IgD-negative memory B cell (primary cell): Measurements from ENCODE around the gene PVR. TPM values are rescaled to one million over a fixed set of nuclear protein-coding genes. Genes with fewer than 3 reads are reported as not detected.
"Not testable (repeated sequence)": the region's sequence is repeated elsewhere in the genome, so short reads cannot be mapped to it uniquely, and the experiment has no call there.

Experiments
- H3K27ac Mint-ChIP-seq, 3 donors: one replicate each; pipeline ENCODE4 v1.8.0; 2020 to 2022; ENCODE audit warnings: mild to moderate bottlenecking in 3 of 3, mixed read lengths in 3 of 3, moderate library complexity in 1 of 3
- H3K27me3 Mint-ChIP-seq: one replicate; pipeline ENCODE4 v1.8.0; 2021; ENCODE audit warnings: mixed read lengths
- H3K36me3 Mint-ChIP-seq: one replicate; pipeline ENCODE4 v1.8.0; 2020; ENCODE audit warnings: mild to moderate bottlenecking, mixed read lengths
- H3K4me1 Mint-ChIP-seq, 3 donors: one replicate each; pipeline ENCODE4 v1.8.0; 2020 to 2022; ENCODE audit warnings: mixed read lengths in 3 of 3, mild to moderate bottlenecking in 1 of 3
- H3K4me3 Mint-ChIP-seq, 4 donors: one replicate each; pipeline ENCODE4 v1.8.0; 2020 to 2022; ENCODE audit warnings: mild to moderate bottlenecking in 4 of 4, mixed read lengths in 4 of 4, moderate library complexity in 3 of 4
- H3K9me3 Mint-ChIP-seq, 3 donors: one replicate each; pipeline ENCODE4 v1.8.0; 2020 to 2021; ENCODE audit warnings: mixed read lengths in 3 of 3, mild to moderate bottlenecking in 1 of 3
- polyA plus RNA-seq: library from polyadenylated mRNA; unstranded; fragments of 300-500 nt; fragmentation: Illumina TruSeq; gene quantifications from one replicate; pipeline ENCODE4 v1.2.3, GENCODE V29; 2021

The PVR gene
- polyA plus RNA-seq, 1 donor from 2014 or later, result not detected

- H3K27me3 Mint-ChIP-seq, result peaks cover 12% of the 10 kb centered on the region
- no peaks in the 10 kb centered on the region for H3K36me3 Mint-ChIP-seq
- no peaks in the 10 kb centered on the region for H3K4me1 Mint-ChIP-seq
- H3K9me3 Mint-ChIP-seq, result peaks cover 0 to 5% (median 0%) of the 10 kb centered on the region in 3 donors
- no peak overlapping the region for H3K4me3 Mint-ChIP-seq
- no peak overlapping the region for H3K27ac Mint-ChIP-seq
Observed at GRCh38 chr19:44666852-44667556, 23.3 kb downstream of the PVR start.

GRCh38 chr19:44668985-44669764, 25.5 kb downstream of the PVR start:
- H3K4me1 Mint-ChIP-seq, result no peaks in the 10 kb centered on the region
- no peak overlapping the region for H3K27ac Mint-ChIP-seq
- peaks cover 10% of the 10 kb centered on the region for H3K27me3 Mint-ChIP-seq
- peaks cover 0 to 5% (median 3%) of the 10 kb centered on the region in 3 donors for H3K9me3 Mint-ChIP-seq
- H3K4me3 Mint-ChIP-seq, result no peak overlapping the region
- H3K36me3 Mint-ChIP-seq, result no peaks in the 10 kb centered on the region

GRCh38 chr19:44670027-44670426, 26.3 kb downstream of the PVR start:
- H3K9me3 Mint-ChIP-seq, H3K4me3 Mint-ChIP-seq, H3K36me3 Mint-ChIP-seq, H3K27me3 Mint-ChIP-seq, H3K27ac Mint-ChIP-seq, H3K4me1 Mint-ChIP-seq: not testable (repeated sequence)

- Mint-ChIP-seq H3K36me3 (no peaks in the 10 kb centered on the region), H3K4me3 (no peak within 1 kb of the TSS), H3K27ac (peak within 1 kb of the TSS in 1 of 3 donors; percentile 47), H3K27me3 (peaks cover 7% of the 10 kb centered on the region), H3K4me1 (no peaks in the 10 kb centered on the region), H3K9me3 (peaks cover 0 to 3% (median 3%) of the 10 kb centered on the region in 3 donors)
Observed at GRCh38 chr19:44671400-44671799, 27.7 kb downstream of the PVR start, which contains the start of gene CEACAM19. CEACAM19 (plus strand) TSS chr19:44671482; CDS start chr19:44671932, 450 bp downstream.

- Mint-ChIP-seq H3K36me3 (no peaks in the 10 kb centered on the region), H3K4me1 (no peaks in the 10 kb centered on the region), H3K9me3 (peaks cover 0 to 3% (median 3%) of the 10 kb centered on the region in 3 donors), H3K27ac (peak overlapping the region in 1 of 3 donors; percentile 47), H3K27me3 (peaks cover 7% of the 10 kb centered on the region), H3K4me3 (no peak overlapping the region)
Observed at GRCh38 chr19:44672226-44672625, 28.5 kb downstream of the PVR start.

GRCh38 chr19:44673510-44673909, 29.8 kb downstream of the PVR start:
- no peaks in the 10 kb centered on the region for H3K4me1 Mint-ChIP-seq
- H3K27ac Mint-ChIP-seq, result no peak overlapping the region
- H3K36me3 Mint-ChIP-seq, result no peaks in the 10 kb centered on the region

GRCh38 chr19:44675521-44675920, 31.8 kb downstream of the PVR start:
- no peaks in the 10 kb centered on the region for H3K36me3 Mint-ChIP-seq
- no peak overlapping the region for H3K4me3 Mint-ChIP-seq
- peaks cover 4% of the 10 kb centered on the region for H3K27me3 Mint-ChIP-seq
- no peak overlapping the region for H3K27ac Mint-ChIP-seq
- H3K9me3 Mint-ChIP-seq, result peaks cover 0 to 3% (median 0%) of the 10 kb centered on the region in 3 donors
- H3K4me1 Mint-ChIP-seq, result no peaks in the 10 kb centered on the region

More at GRCh38 chr19:44673510-44673909, 29.8 kb downstream of the PVR start:
- Mint-ChIP-seq H3K9me3 (peaks cover 0 to 3% (median 3%) of the 10 kb centered on the region in 3 donors), H3K27me3 (peaks cover 7% of the 10 kb centered on the region), H3K4me3 (no peak overlapping the region)

- H3K27ac Mint-ChIP-seq, result no peak overlapping the region
- H3K4me3 Mint-ChIP-seq, result no peak overlapping the region
- H3K36me3 Mint-ChIP-seq, result no peaks in the 10 kb centered on the region
- peaks cover 5% of the 10 kb centered on the region for H3K27me3 Mint-ChIP-seq
- peaks cover 0 to 1% (median 0%) of the 10 kb centered on the region in 3 donors for H3K9me3 Mint-ChIP-seq
- H3K4me1 Mint-ChIP-seq, result no peaks in the 10 kb centered on the region
Observed at GRCh38 chr19:44677019-44677811, 33.5 kb downstream of the PVR start.

- no peaks in the 10 kb centered on the region for H3K36me3 Mint-ChIP-seq
- H3K27ac Mint-ChIP-seq, result no peak overlapping the region
- H3K9me3 Mint-ChIP-seq, result no peaks in the 10 kb centered on the region
- peaks cover 0 to 7% (median 3%) of the 10 kb centered on the region in 3 donors for H3K4me1 Mint-ChIP-seq
- peaks cover 10% of the 10 kb centered on the region for H3K27me3 Mint-ChIP-seq
- no peak overlapping the region for H3K4me3 Mint-ChIP-seq
Observed at GRCh38 chr19:44680536-44680935, 36.8 kb downstream of the PVR start.

- H3K4me3 Mint-ChIP-seq, result no peak overlapping the region
- H3K9me3 Mint-ChIP-seq, result no peaks in the 10 kb centered on the region
- no peaks in the 10 kb centered on the region for H3K36me3 Mint-ChIP-seq
- H3K27me3 Mint-ChIP-seq, result peaks cover 14% of the 10 kb centered on the region
- H3K4me1 Mint-ChIP-seq, result peaks cover 0 to 9% (median 7%) of the 10 kb centered on the region in 3 donors
- H3K27ac Mint-ChIP-seq, result no peak overlapping the region
Observed at GRCh38 chr19:44681992-44682790, 38.5 kb downstream of the PVR start.

- Mint-ChIP-seq H3K9me3 (no peaks in the 10 kb centered on the region), H3K27ac (peak overlapping the region in 1 of 3 donors; percentile 8), H3K4me1 (peaks cover 0 to 10% (median 7%) of the 10 kb centered on the region in 3 donors), H3K36me3 (no peaks in the 10 kb centered on the region), H3K27me3 (peaks cover 16% of the 10 kb centered on the region), H3K4me3 (no peak overlapping the region)
Observed at GRCh38 chr19:44682807-44683206, 39.1 kb downstream of the PVR start.

- Mint-ChIP-seq H3K27ac (peak overlapping the region in 1 of 3 donors; percentile 8), H3K36me3 (no peaks in the 10 kb centered on the region), H3K27me3 (peaks cover 15% of the 10 kb centered on the region), H3K9me3 (no peaks in the 10 kb centered on the region), H3K4me3 (no peak overlapping the region), H3K4me1 (peaks cover 0 to 11% (median 7%) of the 10 kb centered on the region in 3 donors)
Observed at GRCh38 chr19:44683434-44684210, 39.9 kb downstream of the PVR start.

GRCh38 chr19:44684396-44684795, 40.7 kb downstream of the PVR start:
- not testable (repeated sequence) for H3K9me3 Mint-ChIP-seq, H3K27ac Mint-ChIP-seq, H3K4me3 Mint-ChIP-seq, H3K36me3 Mint-ChIP-seq
- Mint-ChIP-seq H3K27me3 (peaks cover 14% of the 10 kb centered on the region), H3K4me1 (peaks cover 0 to 11% (median 7%) of the 10 kb centered on the region in 3 donors)
